Measurements from ENCODE around the gene CEACAM8. TPM values are rescaled to one million over a fixed set of nuclear protein-coding genes. Genes with fewer than 3 reads are reported as not detected.

CEACAM8 gene
- total RNA-seq, 4 donors from 2014 or later: not detected

DNA sequence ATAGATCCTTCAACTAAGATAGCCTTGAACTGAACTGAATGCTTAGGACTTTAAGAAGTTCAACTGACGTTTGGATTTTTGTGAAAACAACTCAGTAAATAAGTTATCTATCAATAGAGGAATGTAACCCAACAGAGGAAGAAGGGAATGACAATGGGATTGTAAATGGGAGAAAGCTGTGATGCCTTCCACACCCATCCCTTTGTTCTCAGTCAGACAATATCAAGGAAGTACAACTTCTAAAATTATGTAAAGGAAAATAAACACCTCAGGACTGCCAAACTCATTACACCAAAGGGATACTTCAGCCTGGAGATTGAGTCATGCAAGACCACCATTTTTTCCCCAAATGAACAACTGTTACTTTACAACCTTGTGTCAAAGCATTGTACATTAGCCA, 21.1 kb downstream of the CEACAM8 start:
- Histone ChIP-seq H3K4me1 (no peaks in the 10 kb centered on the region), H3K4me3 (no peak overlapping the region), H3K27me3 (no peaks in the 10 kb centered on the region), H3K27ac (no peak overlapping the region), H3K9me3 (no peaks in the 10 kb centered on the region), H3K36me3 (no peaks in the 10 kb centered on the region)
- in situ Hi-C loops (cut with MboI; ENCODE audit: low sequenced_read_pairs in 4 of 4) (no loop called here), intact Hi-C loops (cut with DNase I; ENCODE audit: low total_unique reads) (no loop called here)
- DNase-seq (no peak), ATAC-seq (no peak)
- TF ChIP-seq POLR2A (IDR thresholded peaks at IDR 0.05) (no peak), CTCF (IDR thresholded peaks at IDR 0.05 in 4 of 5, conservative IDR thresholded peaks at IDR 0.05 in 1 of 5) (no peak)

DNA sequence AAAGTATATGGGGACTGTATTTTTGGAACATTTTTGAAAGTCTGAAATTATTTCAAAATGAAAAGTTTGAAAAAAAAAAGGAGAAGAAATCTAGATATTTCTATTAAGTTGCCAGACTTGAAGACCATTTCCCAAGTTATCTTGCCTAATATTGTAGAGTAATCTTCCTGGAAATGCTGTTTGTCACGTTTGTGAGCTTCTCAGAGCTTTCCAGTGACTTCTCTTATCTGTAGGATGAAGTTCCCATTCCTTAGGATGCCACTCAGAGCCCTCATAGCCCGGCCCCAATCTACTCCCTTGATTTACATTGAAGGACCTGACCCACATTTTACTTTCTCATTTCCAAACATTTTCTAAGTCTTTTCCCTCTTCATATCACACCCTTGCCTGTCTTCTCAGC, 23.6 kb downstream of the CEACAM8 start:
- intact Hi-C loops (cut with DNase I; ENCODE audit: low total_unique reads) (no loop called here), in situ Hi-C loops (cut with MboI; ENCODE audit: low sequenced_read_pairs in 4 of 4) (no loop called here)
- ATAC-seq (no peak), DNase-seq (no peak)
- no peak for TF ChIP-seq CTCF (IDR thresholded peaks at IDR 0.05 in 4 of 5, conservative IDR thresholded peaks at IDR 0.05 in 1 of 5)
- no peak for TF ChIP-seq POLR2A (IDR thresholded peaks at IDR 0.05)
- Histone ChIP-seq H3K4me3 (no peak overlapping the region), H3K4me1 (no peaks in the 10 kb centered on the region), H3K9me3 (no peaks in the 10 kb centered on the region), H3K27me3 (no peaks in the 10 kb centered on the region), H3K36me3 (no peaks in the 10 kb centered on the region), H3K27ac (no peak overlapping the region)

GRCh38 chr19:42569193-42569592, 25.5 kb downstream of the CEACAM8 start:
- in situ Hi-C loops (cut with MboI; ENCODE audit: low sequenced_read_pairs in 4 of 4): no loop called here
- Histone ChIP-seq H3K9me3 (no peaks in the 10 kb centered on the region), H3K4me1 (peaks cover 2 to 13% of the 10 kb centered on the region in 2 donors), H3K4me3 (no peak overlapping the region), H3K27ac (no peak overlapping the region), H3K36me3 (no peaks in the 10 kb centered on the region), H3K27me3 (no peaks in the 10 kb centered on the region)
- TF ChIP-seq POLR2A (IDR thresholded peaks at IDR 0.05) (no peak), CTCF (IDR thresholded peaks at IDR 0.05 in 4 of 5, conservative IDR thresholded peaks at IDR 0.05 in 1 of 5) (no peak)
- ATAC-seq (no peak), DNase-seq (no peak)
- intact Hi-C loops (cut with DNase I; ENCODE audit: low total_unique reads): loop anchor here (5.0 kb wide), 1 partner anchor 208 kb away; no protein-coding TSS in a partner anchor

DNA sequence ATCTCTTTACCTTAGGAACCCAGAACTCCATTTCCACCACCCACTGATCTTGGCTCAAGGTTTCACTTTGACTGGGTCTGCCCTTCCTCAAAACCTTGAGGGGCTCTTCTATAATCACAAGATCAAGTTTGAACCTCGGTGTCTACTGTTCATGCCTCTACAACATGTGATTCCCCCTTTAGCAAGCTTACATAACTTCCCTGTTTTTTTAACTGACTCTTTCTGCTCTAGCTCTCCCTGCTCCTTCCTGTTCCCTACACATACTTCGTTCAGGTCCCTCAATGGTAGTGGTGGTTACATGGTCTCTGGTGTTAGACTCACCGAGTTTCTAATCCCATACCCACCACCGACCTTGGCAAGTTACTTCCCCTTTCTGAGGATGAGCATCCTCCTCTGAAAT, 26.7 kb downstream of the CEACAM8 start:
- Histone ChIP-seq H3K27me3 (no peaks in the 10 kb centered on the region), H3K9me3 (no peaks in the 10 kb centered on the region), H3K27ac (no peak overlapping the region), H3K4me1 (peaks cover 9 to 22% of the 10 kb centered on the region in 2 donors), H3K36me3 (no peaks in the 10 kb centered on the region), H3K4me3 (no peak overlapping the region)
- in situ Hi-C loops (cut with MboI; ENCODE audit: low sequenced_read_pairs in 4 of 4) (no loop called here), intact Hi-C loops (cut with DNase I; ENCODE audit: low total_unique reads) (loop anchor here (5.0 kb wide), 1 partner anchor 209 kb away; no protein-coding TSS in a partner anchor)
- ATAC-seq (no peak), DNase-seq (no peak)
- no peak for TF ChIP-seq POLR2A (IDR thresholded peaks at IDR 0.05)
- TF ChIP-seq CTCF (IDR thresholded peaks at IDR 0.05 in 4 of 5, conservative IDR thresholded peaks at IDR 0.05 in 1 of 5): no peak

GRCh38 chr19:42567567-42567966, 27.2 kb downstream of the CEACAM8 start:
- TF ChIP-seq CTCF (IDR thresholded peaks at IDR 0.05 in 4 of 5, conservative IDR thresholded peaks at IDR 0.05 in 1 of 5): no peak
- no peak for TF ChIP-seq POLR2A (IDR thresholded peaks at IDR 0.05)
- Histone ChIP-seq H3K36me3 (no peaks in the 10 kb centered on the region), H3K4me1 (peaks cover 9 to 22% of the 10 kb centered on the region in 2 donors), H3K9me3 (no peaks in the 10 kb centered on the region), H3K27ac (no peak overlapping the region), H3K4me3 (no peak overlapping the region), H3K27me3 (no peaks in the 10 kb centered on the region)
- intact Hi-C loops (cut with DNase I; ENCODE audit: low total_unique reads) (loop anchor here (5.0 kb wide), 1 partner anchor 210 kb away; no protein-coding TSS in a partner anchor), in situ Hi-C loops (cut with MboI; ENCODE audit: low sequenced_read_pairs in 4 of 4) (no loop called here)
- DNase-seq: no peak
- ATAC-seq: no peak
